Measurements from ENCODE around the gene DMD.
A peak's percentile ranks its signal among the peaks of the same experiment; 100 is the strongest.

The DMD gene

DNA sequence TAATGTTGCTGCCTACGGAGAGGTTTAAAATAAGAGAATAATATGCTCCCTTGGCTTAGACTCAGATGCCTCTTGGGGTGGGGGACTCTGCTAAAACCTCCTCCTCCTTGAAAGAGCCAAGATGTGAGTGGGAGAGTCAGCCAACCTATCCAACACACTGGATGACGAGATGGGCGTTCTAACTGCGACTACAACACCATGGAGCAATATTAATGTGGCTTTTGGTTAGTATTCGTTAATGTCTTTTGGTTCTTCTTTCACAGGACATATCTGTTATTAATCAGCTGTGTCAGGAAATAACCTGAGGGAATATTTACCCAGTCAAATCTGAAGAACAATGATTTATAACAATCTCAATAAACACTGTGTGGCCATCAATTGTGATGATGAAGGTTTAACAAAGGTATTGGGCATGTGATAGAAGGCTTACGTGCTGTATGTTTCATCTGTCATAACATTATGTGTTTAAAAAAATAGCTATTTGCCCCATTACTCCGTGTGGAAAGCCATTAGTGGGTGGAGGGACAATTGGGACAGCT, 1996.0 kb downstream of the DMD start:
- peaks cover 6 to 9% of the 10 kb centered on the region in 2 donors for H3K4me1 Mint-ChIP-seq
- H3K27me3 Mint-ChIP-seq = no peaks in the 10 kb centered on the region
- H3K9me3 Mint-ChIP-seq = no peaks in the 10 kb centered on the region
- peaks cover 2 to 4% of the 10 kb centered on the region in 2 donors for H3K36me3 Mint-ChIP-seq
- ATAC-seq (replicated peaks) (peak in 1 of 2 donors; percentile 22), DNase-seq (no peak)
- H3K4me3 Mint-ChIP-seq = no peak overlapping the region
- no peak overlapping the region for H3K27ac Mint-ChIP-seq

DNA sequence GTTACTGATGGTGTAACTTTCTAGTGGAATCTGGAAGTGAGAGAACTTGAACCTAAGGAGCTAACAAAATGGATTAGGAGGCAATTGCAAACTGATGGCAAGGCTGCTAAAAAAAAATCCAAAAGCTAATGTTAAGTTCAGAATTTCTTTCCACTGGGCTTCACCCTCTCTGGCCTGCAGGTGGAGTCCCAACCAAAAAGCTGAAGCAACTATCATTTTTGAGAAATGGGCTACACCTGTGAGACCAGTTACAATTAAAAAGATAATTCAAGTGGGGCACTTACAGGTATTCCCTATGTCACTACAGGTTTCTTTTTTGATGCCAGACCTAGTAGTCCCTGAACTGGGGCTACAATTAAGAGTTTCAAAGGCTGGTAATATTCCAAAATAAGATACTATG, 1997.4 kb downstream of the DMD start:
- Mint-ChIP-seq H3K27ac (no peak overlapping the region), H3K36me3 (peaks cover 5 to 11% of the 10 kb centered on the region in 2 donors), H3K27me3 (no peaks in the 10 kb centered on the region), H3K4me3 (no peak overlapping the region), H3K4me1 (peaks cover 6 to 9% of the 10 kb centered on the region in 2 donors), H3K9me3 (no peaks in the 10 kb centered on the region)
- ATAC-seq (replicated peaks) (peak in 1 of 2 donors; percentile 54), DNase-seq (no peak)

DNA sequence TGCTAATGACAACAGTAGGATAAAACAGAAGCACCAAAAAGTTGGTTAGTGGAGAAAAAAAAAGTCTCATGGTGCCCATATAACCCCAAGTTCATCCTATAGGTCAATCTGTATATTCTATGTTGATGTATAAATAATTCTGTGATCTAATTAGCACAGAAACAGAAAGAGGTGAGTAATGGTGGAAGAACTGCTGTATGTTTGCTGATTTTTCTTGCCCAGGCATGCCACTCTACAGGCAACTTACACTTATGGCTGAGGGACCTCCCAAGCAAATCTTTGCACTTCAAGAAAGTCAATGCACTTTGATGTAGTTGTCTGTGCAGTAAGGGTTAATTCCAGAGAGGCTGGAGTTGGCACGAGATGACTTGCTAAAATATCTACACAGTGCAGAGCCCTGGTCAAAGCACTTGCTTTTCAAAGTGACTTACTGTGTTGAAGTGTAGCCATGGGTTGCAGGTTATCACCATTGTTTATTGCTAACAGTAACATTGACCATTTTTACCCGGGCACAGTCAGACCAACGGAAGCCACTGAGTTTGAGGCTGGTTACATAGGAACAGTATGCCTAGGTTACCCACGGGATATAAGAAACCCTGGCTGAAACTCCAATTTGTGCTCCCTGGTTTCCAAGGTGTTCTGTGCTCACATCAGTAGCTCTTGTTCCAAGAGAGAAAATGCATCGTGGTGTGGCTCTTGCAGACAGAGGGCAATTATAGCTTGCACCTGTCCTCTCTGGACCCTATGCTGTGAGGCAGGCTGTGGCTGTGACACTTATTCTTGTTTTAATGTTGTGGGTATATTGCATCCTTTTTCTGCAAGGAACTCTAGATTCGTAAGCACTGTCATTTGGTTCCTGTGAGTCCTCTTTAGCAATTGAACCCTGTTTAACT, 1998.2 kb downstream of the DMD start:
- ATAC-seq (replicated peaks) = no peak
- Mint-ChIP-seq H3K4me3 (no peak overlapping the region), H3K9me3 (no peaks in the 10 kb centered on the region), H3K27ac (no peak overlapping the region), H3K4me1 (peaks cover 6 to 9% of the 10 kb centered on the region in 2 donors), H3K27me3 (no peaks in the 10 kb centered on the region), H3K36me3 (peaks cover 5 to 13% of the 10 kb centered on the region in 2 donors)
- DNase-seq = no peak

DNA sequence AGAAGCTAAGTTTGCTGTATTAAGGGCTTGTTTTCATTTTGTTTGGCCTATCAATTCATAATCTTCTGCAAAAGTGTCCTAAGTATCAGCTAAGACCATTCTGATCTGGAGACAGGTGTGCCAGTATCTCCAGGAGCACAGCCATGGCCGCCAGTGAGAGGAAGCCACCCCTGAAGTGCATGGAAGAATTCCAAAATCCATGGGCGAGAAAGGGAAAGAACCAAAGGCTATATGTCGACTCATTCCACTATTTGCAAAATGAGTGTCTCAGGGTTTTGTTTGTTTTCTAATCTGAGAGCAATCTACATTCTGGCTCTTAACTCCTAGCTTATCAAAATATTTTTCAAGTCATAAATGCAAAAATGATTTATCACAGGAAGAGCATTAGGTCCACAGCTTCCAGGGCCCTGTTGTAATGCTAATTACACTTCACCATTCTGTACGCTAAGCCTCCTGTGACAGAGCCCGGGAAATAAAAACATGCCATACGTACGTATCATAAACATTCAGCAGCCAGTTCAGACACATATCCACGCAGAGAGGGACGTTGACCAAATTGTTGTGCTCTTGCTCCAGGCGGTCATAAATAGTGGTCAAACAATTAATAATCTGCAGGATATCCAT, 2002.2 kb downstream of the DMD start:
- H3K27me3 Mint-ChIP-seq = no peaks in the 10 kb centered on the region
- DNase-seq (no peak), ATAC-seq (replicated peaks) (no peak)
- H3K4me1 Mint-ChIP-seq = no peaks in the 10 kb centered on the region
- peaks cover 3 to 18% of the 10 kb centered on the region in 2 donors for H3K36me3 Mint-ChIP-seq
- H3K27ac Mint-ChIP-seq = no peak overlapping the region
- H3K9me3 Mint-ChIP-seq = no peaks in the 10 kb centered on the region
- no peak overlapping the region for H3K4me3 Mint-ChIP-seq

- DNase-seq = no peak
- no peak overlapping the region for H3K4me3 Mint-ChIP-seq
- no peaks in the 10 kb centered on the region for H3K9me3 Mint-ChIP-seq
- ATAC-seq (replicated peaks) = no peak
- no peaks in the 10 kb centered on the region for H3K27me3 Mint-ChIP-seq
- no peak overlapping the region for H3K27ac Mint-ChIP-seq
- peaks cover 10 to 32% of the 10 kb centered on the region in 2 donors for H3K36me3 Mint-ChIP-seq
- peaks cover 2 to 5% of the 10 kb centered on the region in 2 donors for H3K4me1 Mint-ChIP-seq
Observed at GRCh38 chrX:31201503-31201902, 2009.8 kb downstream of the DMD start.

- DNase-seq (no peak), ATAC-seq (replicated peaks) (peak; percentile 39)
- H3K36me3 Mint-ChIP-seq = peaks cover 10 to 26% of the 10 kb centered on the region in 2 donors
- H3K4me1 Mint-ChIP-seq = peaks cover 2 to 5% of the 10 kb centered on the region in 2 donors
- no peaks in the 10 kb centered on the region for H3K9me3 Mint-ChIP-seq
- no peaks in the 10 kb centered on the region for H3K27me3 Mint-ChIP-seq
- H3K27ac Mint-ChIP-seq = no peak overlapping the region
- H3K4me3 Mint-ChIP-seq = no peak overlapping the region
Observed at GRCh38 chrX:31200430-31200829, 2010.9 kb downstream of the DMD start.

DNA sequence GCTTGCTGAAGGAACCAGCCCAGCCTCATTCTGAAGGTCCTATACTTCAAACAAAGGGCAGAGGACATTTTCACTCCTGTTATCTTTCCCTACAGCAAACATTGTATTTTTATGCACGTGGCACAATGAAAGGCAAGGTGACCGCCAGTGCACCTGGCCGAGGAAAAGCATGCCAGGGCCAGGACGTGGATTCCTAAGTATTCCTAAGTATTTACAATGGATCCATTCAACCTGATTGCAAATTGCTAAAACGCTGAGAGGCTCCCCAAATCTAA, 2011.6 kb downstream of the DMD start:
- peaks cover 10 to 26% of the 10 kb centered on the region in 2 donors for H3K36me3 Mint-ChIP-seq
- peaks cover 2 to 5% of the 10 kb centered on the region in 2 donors for H3K4me1 Mint-ChIP-seq
- H3K4me3 Mint-ChIP-seq = no peak overlapping the region
- H3K27me3 Mint-ChIP-seq = no peaks in the 10 kb centered on the region
- DNase-seq (no peak), ATAC-seq (replicated peaks) (no peak)
- no peaks in the 10 kb centered on the region for H3K9me3 Mint-ChIP-seq
- no peak overlapping the region for H3K27ac Mint-ChIP-seq

- Mint-ChIP-seq H3K36me3 (peaks cover 11 to 29% of the 10 kb centered on the region in 2 donors), H3K4me1 (peaks cover 2 to 5% of the 10 kb centered on the region in 2 donors), H3K27ac (no peak overlapping the region), H3K4me3 (no peak overlapping the region), H3K27me3 (no peaks in the 10 kb centered on the region), H3K9me3 (no peaks in the 10 kb centered on the region)
- no peak for ATAC-seq (replicated peaks)
- no peak for DNase-seq
Observed at GRCh38 chrX:31199056-31199839, 2012.1 kb downstream of the DMD start.

DNA sequence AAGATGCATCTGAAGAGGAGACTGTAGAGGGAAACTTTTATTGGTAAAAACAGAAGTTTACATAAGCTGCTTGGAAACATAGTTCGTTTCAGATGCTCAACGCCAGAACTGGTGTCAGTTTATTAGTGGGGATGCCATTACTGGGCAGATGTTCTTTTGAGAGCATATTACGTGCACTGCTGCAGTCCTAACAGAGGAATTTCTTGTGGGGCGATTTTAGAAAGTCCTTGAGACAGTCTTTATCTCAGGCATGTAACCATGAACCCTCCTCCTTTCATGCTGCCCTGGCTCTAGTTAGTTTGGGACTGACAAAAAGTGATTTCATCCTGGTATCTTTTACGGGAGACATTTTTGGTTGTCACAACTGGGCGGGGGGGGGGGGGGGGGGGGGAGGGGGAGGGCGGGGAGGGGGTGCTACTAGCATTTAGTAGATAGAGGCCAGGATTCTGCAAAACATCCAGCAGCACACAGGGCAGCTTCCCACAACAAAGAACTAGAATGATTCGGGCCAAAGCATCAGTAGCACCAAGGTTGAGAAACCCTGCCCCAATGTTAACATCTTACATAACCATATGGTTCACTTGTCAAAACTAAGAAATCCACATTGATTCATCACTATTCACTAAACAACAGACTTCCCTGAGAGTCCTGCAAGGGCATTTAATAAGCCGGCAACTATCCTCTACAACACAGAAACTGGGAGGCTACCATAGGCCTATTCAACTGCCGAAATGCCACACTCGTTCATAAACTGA, 2021.0 kb downstream of the DMD start:
- H3K27me3 Mint-ChIP-seq = no peaks in the 10 kb centered on the region
- H3K4me3 Mint-ChIP-seq = no peak overlapping the region
- H3K4me1 Mint-ChIP-seq = peaks cover 0 to 2% of the 10 kb centered on the region in 2 donors
- DNase-seq = no peak
- H3K9me3 Mint-ChIP-seq = no peaks in the 10 kb centered on the region
- ATAC-seq (replicated peaks) = no peak
- no peak overlapping the region for H3K27ac Mint-ChIP-seq
- H3K36me3 Mint-ChIP-seq = peaks cover 15 to 29% of the 10 kb centered on the region in 2 donors

DNA sequence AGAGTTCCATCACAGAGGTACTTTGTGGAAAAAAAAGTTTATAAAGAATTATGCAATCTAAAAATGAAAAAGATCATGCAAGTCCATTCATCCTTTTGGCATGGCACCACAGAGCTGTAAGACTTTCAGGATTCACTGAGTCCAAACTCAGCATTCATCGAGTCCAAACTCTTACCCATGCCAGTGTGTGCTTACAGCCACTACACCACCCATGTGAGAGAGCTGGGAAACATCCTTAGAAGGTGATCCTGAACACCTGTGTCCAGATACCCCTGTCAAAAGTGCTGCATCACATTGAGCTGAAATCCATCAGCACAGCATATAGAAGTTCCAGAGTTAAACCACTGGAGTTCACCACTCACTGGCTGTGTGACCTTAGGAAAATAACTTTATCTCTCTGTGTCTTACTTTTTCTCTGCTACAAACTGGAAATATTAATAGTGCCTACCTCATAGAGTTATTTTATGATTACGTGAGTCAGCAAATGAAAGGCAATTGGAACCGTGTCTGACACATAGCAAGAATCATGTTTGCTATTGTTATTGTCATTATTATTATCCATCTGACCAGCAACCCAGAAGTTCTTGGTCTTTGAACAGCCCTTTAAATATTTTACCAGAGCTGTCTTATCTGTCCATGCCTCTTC, 2024.5 kb downstream of the DMD start:
- no peak for ATAC-seq (replicated peaks)

GRCh38 chrX:31185884-31186283, 2025.5 kb downstream of the DMD start:
- H3K4me3 Mint-ChIP-seq = no peak overlapping the region
- peaks cover 14 to 17% of the 10 kb centered on the region in 2 donors for H3K36me3 Mint-ChIP-seq
- no peak overlapping the region for H3K27ac Mint-ChIP-seq
- no peaks in the 10 kb centered on the region for H3K27me3 Mint-ChIP-seq
- no peaks in the 10 kb centered on the region for H3K9me3 Mint-ChIP-seq
- H3K4me1 Mint-ChIP-seq = peaks cover 0 to 2% of the 10 kb centered on the region in 2 donors
- no peak for DNase-seq
- no peak for ATAC-seq (replicated peaks)

More for the DNA sequence above, 2024.5 kb downstream of the DMD start:
- no peaks in the 10 kb centered on the region for H3K9me3 Mint-ChIP-seq
- H3K4me3 Mint-ChIP-seq = no peak overlapping the region
- no peaks in the 10 kb centered on the region for H3K27me3 Mint-ChIP-seq
- peaks cover 0 to 2% of the 10 kb centered on the region in 2 donors for H3K4me1 Mint-ChIP-seq
- no peak for DNase-seq
- H3K36me3 Mint-ChIP-seq = peaks cover 18 to 19% of the 10 kb centered on the region in 2 donors
- no peak overlapping the region for H3K27ac Mint-ChIP-seq

- Mint-ChIP-seq H3K9me3 (no peaks in the 10 kb centered on the region), H3K4me3 (no peak overlapping the region)
Observed at GRCh38 chrX:31181377-31182000, 2029.9 kb downstream of the DMD start.

DNA sequence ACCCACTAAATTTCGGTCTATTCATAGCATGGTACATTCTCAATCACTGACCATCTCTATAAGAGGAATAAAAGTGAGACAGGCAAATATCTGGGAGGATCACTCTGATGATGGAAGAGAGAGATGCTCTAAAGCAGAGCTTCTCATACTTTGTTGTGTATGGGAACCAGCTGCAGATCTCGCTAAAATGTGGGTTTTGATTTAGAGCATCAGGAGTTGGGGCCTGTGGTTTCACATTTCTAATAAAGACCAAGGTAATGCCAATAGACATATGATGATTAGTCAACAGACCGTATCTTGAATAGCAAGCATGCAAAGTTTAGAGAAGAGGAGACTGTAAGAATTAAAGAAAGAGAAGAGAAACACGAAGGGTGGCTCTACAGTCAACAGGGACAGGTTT, 2032.1 kb downstream of the DMD start:
- peaks cover 15% of the 10 kb centered on the region in 2 donors for H3K36me3 Mint-ChIP-seq
- H3K27me3 Mint-ChIP-seq = no peaks in the 10 kb centered on the region
- H3K27ac Mint-ChIP-seq = no peak overlapping the region
- no peak for ATAC-seq (replicated peaks)
- no peaks in the 10 kb centered on the region for H3K9me3 Mint-ChIP-seq
- DNase-seq = no peak
- peaks cover 0 to 3% of the 10 kb centered on the region in 2 donors for H3K4me1 Mint-ChIP-seq
- no peak overlapping the region for H3K4me3 Mint-ChIP-seq

More at GRCh38 chrX:31181377-31182000, 2029.9 kb downstream of the DMD start:
- ATAC-seq (replicated peaks) (no peak), DNase-seq (no peak)
- no peak overlapping the region for H3K27ac Mint-ChIP-seq
- H3K27me3 Mint-ChIP-seq = no peaks in the 10 kb centered on the region
- H3K4me1 Mint-ChIP-seq = peaks cover 0 to 3% of the 10 kb centered on the region in 2 donors
- H3K36me3 Mint-ChIP-seq = peaks cover 21 to 23% of the 10 kb centered on the region in 2 donors

Data from stimulated activated naive B cell treated with anti-CD40 and anti-IgM and Interleukin-4, amounts not matched to agents 10 μg/mL and 1 μg/mL and 100 μg/mL, for 72 hours (primary cell).